Osteoblast (primary cell): ENCODE data around the gene WDR18. TPM values are rescaled to one million over a fixed set of nuclear protein-coding genes. Genes with fewer than 3 reads are reported as not detected.

ENCODE experiments used
- DNase-seq: peaks from one replicate; pipeline ENCODE4 v3.0.0; 2011; ENCODE audit warnings: low spot score, mixed read lengths; ENCODE audit not compliant: insufficient read length; ENCODE audit errors: missing footprints
- H2AFZ ChIP-seq: 2 replicates; pipeline ENCODE4 v1.6.0; 2011; ENCODE audit warnings: mild to moderate bottlenecking, low read length
- H3K27ac ChIP-seq: 2 replicates; pipeline ENCODE4 v1.5.1; 2011; ENCODE audit warnings: mild to moderate bottlenecking, low read depth, low read length, moderate library complexity
- H3K27me3 ChIP-seq: 2 replicates; pipeline ENCODE4 v1.6.0; 2012; ENCODE audit warnings: mild to moderate bottlenecking, control low read depth, inconsistent platforms, low read length, moderate library complexity; ENCODE audit not compliant: insufficient read depth
- H3K36me3 ChIP-seq: 2 replicates; pipeline ENCODE4 v1.5.1; 2011; ENCODE audit warnings: mild to moderate bottlenecking, low read length, control low read depth, moderate library complexity; ENCODE audit not compliant: insufficient read depth
- H3K4me1 ChIP-seq: 2 replicates; pipeline ENCODE4 v1.5.1; 2011; ENCODE audit warnings: mild to moderate bottlenecking, low read length, control low read depth, moderate library complexity; ENCODE audit not compliant: insufficient read depth
- H3K4me2 ChIP-seq: 2 replicates; pipeline ENCODE4 v1.6.0; 2011; ENCODE audit warnings: mild to moderate bottlenecking, low read length; ENCODE audit not compliant: insufficient read depth
- H3K4me3 ChIP-seq: fragments of 200-600 bp; sonication (generic); 3 replicates; pipeline ENCODE4 v1.5.1; 2012; ENCODE audit warnings: mild to moderate bottlenecking, low read length, inconsistent platforms; ENCODE audit not compliant: insufficient read depth
- H3K79me2 ChIP-seq: 2 replicates; pipeline ENCODE4 v1.6.0; 2012; ENCODE audit warnings: mild to moderate bottlenecking, low read length, control low read depth, inconsistent platforms; ENCODE audit not compliant: insufficient read depth
- H3K9me3 ChIP-seq: 2 replicates; pipeline ENCODE4 v1.5.1; 2011; ENCODE audit warnings: low read depth, low read length, control low read depth
- H4K20me1 ChIP-seq: 2 replicates; pipeline ENCODE4 v1.6.0; 2012; ENCODE audit warnings: mild to moderate bottlenecking, low read length, control low read depth; ENCODE audit not compliant: insufficient read depth
- CTCF ChIP-seq: IDR thresholded peaks from 2 replicates; pipeline ENCODE4 v1.5.1; 2011; ENCODE audit warnings: mild to moderate bottlenecking, low read depth, low read length, moderate library complexity; ENCODE audit errors: extremely low read depth
- total RNA-seq: library from RNA; depleted of rRNA; stranded (reverse); fragments of >200 nt; gene quantifications from 2 replicates; pipeline ENCODE4 v1.2.3, GENCODE V29; 2012

Gene WDR18
- total RNA-seq, 1 donor = 45.6 TPM

DNA sequence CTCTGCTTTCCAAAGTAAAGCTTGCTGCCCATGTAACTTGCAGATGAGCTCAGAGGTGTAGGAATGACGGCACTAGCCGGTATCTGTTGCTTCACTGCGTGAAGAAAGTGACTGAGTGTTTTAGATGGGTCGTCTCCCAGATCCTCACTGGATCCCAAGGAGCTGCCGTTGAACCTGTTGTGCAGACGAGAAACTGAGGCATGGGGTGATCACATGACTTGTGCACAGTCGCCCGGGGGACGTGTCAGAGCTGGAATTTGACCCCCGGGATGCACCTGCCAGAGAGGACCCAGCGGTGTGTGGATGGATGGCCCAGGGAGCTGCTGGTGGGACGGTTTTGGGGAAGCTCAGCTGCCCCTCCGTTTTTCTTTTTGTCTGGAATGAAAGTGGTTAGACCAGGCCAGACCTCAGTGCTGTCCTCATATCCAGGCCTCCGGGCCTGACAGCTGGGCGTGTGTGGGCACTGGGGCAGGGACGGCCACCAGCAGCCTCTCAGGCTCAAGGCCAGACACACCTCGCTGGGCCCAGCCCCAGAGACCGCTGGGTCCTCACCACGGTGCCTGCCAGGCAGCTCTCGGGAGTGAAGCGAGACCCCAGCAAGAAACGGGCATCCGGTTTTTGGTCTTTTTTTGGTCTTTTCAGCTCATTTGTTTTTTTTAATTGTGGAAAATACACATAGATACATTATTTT is 45.8 kb upstream of the WDR18 start:
- Histone ChIP-seq H3K4me3 (no peak overlapping the region), H3K9me3 (no peaks in the 10 kb centered on the region), H3K4me2 (no peak overlapping the region), H3K27ac (no peak overlapping the region), H3K36me3 (peaks cover 2% of the 10 kb centered on the region), H3K27me3 (no peaks in the 10 kb centered on the region), H2AFZ (no peak overlapping the region), H3K79me2 (peaks cover 58% of the 10 kb centered on the region), H4K20me1 (peaks cover 27% of the 10 kb centered on the region), H3K4me1 (peaks cover 20% of the 10 kb centered on the region)
- no peak for DNase-seq
- TF ChIP-seq CTCF = no peak

- peaks cover 30% of the 10 kb centered on the region for H4K20me1 ChIP-seq
- no peak overlapping the region for H2AFZ ChIP-seq
- peaks cover 12% of the 10 kb centered on the region for H3K4me1 ChIP-seq
- no peak overlapping the region for H3K4me2 ChIP-seq
- no peaks in the 10 kb centered on the region for H3K27me3 ChIP-seq
- DNase-seq = no peak
- no peaks in the 10 kb centered on the region for H3K9me3 ChIP-seq
- H3K36me3 ChIP-seq = peaks cover 2% of the 10 kb centered on the region
- peaks cover 55% of the 10 kb centered on the region for H3K79me2 ChIP-seq
- no peak overlapping the region for H3K4me3 ChIP-seq
- no peak overlapping the region for H3K27ac ChIP-seq
- TF ChIP-seq CTCF = no peak
Measured at GRCh38 chr19:939439-939838, 44.7 kb upstream of the WDR18 start.

GRCh38 chr19:939922-940321 is 44.2 kb upstream of the WDR18 start:
- Histone ChIP-seq H3K36me3 (peaks cover 2% of the 10 kb centered on the region), H2AFZ (no peak overlapping the region), H3K4me2 (no peak overlapping the region), H3K4me3 (no peak overlapping the region), H3K27ac (peak overlapping the region; percentile 50), H3K9me3 (no peaks in the 10 kb centered on the region), H3K27me3 (no peaks in the 10 kb centered on the region), H4K20me1 (peaks cover 35% of the 10 kb centered on the region), H3K79me2 (peaks cover 52% of the 10 kb centered on the region), H3K4me1 (peaks cover 12% of the 10 kb centered on the region)
- no peak for TF ChIP-seq CTCF
- DNase-seq = no peak

- Histone ChIP-seq H3K4me3 (peak overlapping the region; percentile 67), H3K4me2 (peak overlapping the region; percentile 79), H3K4me1 (peaks cover 12% of the 10 kb centered on the region), H3K9me3 (no peaks in the 10 kb centered on the region), H4K20me1 (peaks cover 42% of the 10 kb centered on the region), H3K27me3 (no peaks in the 10 kb centered on the region), H3K79me2 (peaks cover 57% of the 10 kb centered on the region), H3K27ac (peak overlapping the region; percentile 72), H3K36me3 (peaks cover 2% of the 10 kb centered on the region), H2AFZ (peak overlapping the region; percentile 35)
- no peak for TF ChIP-seq CTCF
- DNase-seq = peak; percentile 98
Measured at GRCh38 chr19:940591-941291, 43.4 kb upstream of the WDR18 start.
